GM12878 (cell line): Measurements from ENCODE around the gene TEX261.

Experiments
- ATF3 ChIP-seq: IDR thresholded peaks from 2 replicates; pipeline ENCODE4 v1.6.1; 2011; ENCODE audit warnings: low read depth, mild to moderate bottlenecking, low read length, moderate library complexity, borderline replicate concordance; ENCODE audit errors: extremely low read depth
- BMI1 ChIP-seq: fragments of 450-650 bp; IDR thresholded peaks from 2 replicates; pipeline ENCODE4 v1.6.1; 2016; ENCODE audit warnings: mild to moderate bottlenecking, moderate library complexity, borderline replicate concordance
- CEBPB ChIP-seq, 2 experiments: fragments of 150-350 bp in 1 of 2; IDR thresholded peaks; 2 replicates each; pipeline ENCODE4 v1.6.1; 2012 to 2014; ENCODE audit warnings: low read depth in 2 of 2, low read length in 2 of 2, borderline replicate concordance in 1 of 2, inconsistent platforms in 1 of 2
- CTCF ChIP-seq, 3 experiments: IDR thresholded peaks in 2 of 3; conservative IDR thresholded peaks in 1 of 3; 2 replicates each; pipeline ENCODE4 v1.5.1; 2011; ENCODE audit warnings: low read depth in 3 of 3, low read length in 3 of 3, mild to moderate bottlenecking in 3 of 3, control low read depth in 2 of 3, moderate library complexity in 2 of 3, inconsistent platforms in 1 of 3, mixed read lengths in 1 of 3; ENCODE audit not compliant: control insufficient read depth in 2 of 3, insufficient read depth in 1 of 3; ENCODE audit errors: extremely low read depth in 1 of 3
- EZH2 ChIP-seq: IDR thresholded peaks from 2 replicates; pipeline ENCODE4 v1.6.1; 2012; ENCODE audit warnings: low read depth, mild to moderate bottlenecking, control low read depth, inconsistent platforms, low read length, borderline replicate concordance; ENCODE audit not compliant: control insufficient read depth
- HCFC1 ChIP-seq: fragments of 150-350 bp; IDR thresholded peaks from 2 replicates; pipeline ENCODE4 v1.6.1; 2014; ENCODE audit warnings: low read length
- KDM1A ChIP-seq: fragments of 200-600 bp; sonication (generic); IDR thresholded peaks from 2 replicates; pipeline ENCODE4 v1.6.1; 2016; ENCODE audit warnings: borderline replicate concordance
- MXI1 ChIP-seq: fragments of 150-350 bp; IDR thresholded peaks from 2 replicates; pipeline ENCODE4 v1.6.1; 2011; ENCODE audit warnings: low read depth, mild to moderate bottlenecking, inconsistent platforms, low read length, improper control_type of control experiment
- NBN ChIP-seq: fragments of 450-650 bp; IDR thresholded peaks from 2 replicates; pipeline ENCODE4 v1.6.1; 2016
- NFIC ChIP-seq: IDR thresholded peaks from 2 replicates; pipeline ENCODE4 v1.6.1; 2012; ENCODE audit warnings: low read depth, mild to moderate bottlenecking, inconsistent platforms, low read length, moderate library complexity
- NFYA ChIP-seq: IDR thresholded peaks from 2 replicates; pipeline ENCODE4 v1.6.1; 2011; ENCODE audit warnings: low read depth, mild to moderate bottlenecking, low read length, improper control_type of control experiment, borderline replicate concordance
- POLR2A ChIP-seq: IDR thresholded peaks from 2 replicates; pipeline ENCODE4 v1.6.1; 2011; ENCODE audit warnings: low read depth, mild to moderate bottlenecking, low read length
- STAT1 ChIP-seq: fragments of 450-650 bp; conservative IDR thresholded peaks from 2 replicates; pipeline ENCODE4 v1.6.1; 2014; ENCODE audit warnings: antibody characterized with exemption, mild to moderate bottlenecking
- YY1 ChIP-seq: IDR thresholded peaks from 2 replicates; pipeline ENCODE4 v1.6.1; 2011; ENCODE audit warnings: low read depth, mild to moderate bottlenecking, low read length

- TF ChIP-seq HCFC1 (no peak), EZH2 (no peak), NFYA (no peak), CTCF (IDR thresholded peaks at IDR 0.05 in 2 of 3, conservative IDR thresholded peaks at IDR 0.05 in 1 of 3; ENCODE audit: control insufficient read depth in 2 of 3, extremely low read depth in 1 of 3, insufficient read depth in 1 of 3, low read depth in 3 of 3, low read length in 3 of 3) (no peak), POLR2A (no peak), KDM1A (no peak), NFIC (no peak), BMI1 (no peak), STAT1 (no peak), ATF3 (no peak), CEBPB (IDR thresholded peaks at IDR 0.05; ENCODE audit: borderline replicate concordance in 1 of 2, low read depth in 2 of 2, low read length in 2 of 2) (no peak), YY1 (no peak), MXI1 (no peak), NBN (no peak)
These were observed 1.5 kb downstream of the TEX261 start for GRCh38 chr2:70992945-70993853.
